ENCODE measurements around the gene ATP1A1. TPM values are rescaled to one million over a fixed set of nuclear protein-coding genes. Genes with fewer than 3 reads are reported as not detected.

ATP1A1 gene
- total and polyA plus RNA-seq, 8 donors, result 191 to 731 (median 235) TPM

GRCh38 chr1:116376729-116377086, 3.7 kb downstream of the ATP1A1 start:
- Histone ChIP-seq H3K27me3 (no peaks in the 10 kb centered on the region), H3K9me3 (no peaks in the 10 kb centered on the region), H3K4me1 (peaks cover 70 to 86% of the 10 kb centered on the region in 2 donors), H3K36me3 (no peaks in the 10 kb centered on the region), H3K4me3 (peak overlapping the region in 1 of 2 donors; percentile 89), H3K27ac (peak overlapping the region; percentile 94 to 98)
- intact Hi-C loops (cut with DNase I), result no loop called here
- ATAC-seq, result no peak
- TF ChIP-seq CTCF (IDR thresholded peaks at IDR 0.05), result no peak
- no peak for DNase-seq

- intact Hi-C loops (cut with DNase I), result no loop called here
Measured at GRCh38 chr1:116377541-116378529, 4.8 kb downstream of the ATP1A1 start.

GRCh38 chr1:116379057-116379630, 6.1 kb downstream of the ATP1A1 start:
- no peak for DNase-seq
- no peaks in the 10 kb centered on the region for H3K27me3 ChIP-seq
- no peak for ATAC-seq
- intact Hi-C loops (cut with DNase I), result no loop called here
- H3K9me3 ChIP-seq, result no peaks in the 10 kb centered on the region
- peaks cover 67 to 100% of the 10 kb centered on the region in 2 donors for H3K4me1 ChIP-seq
- H3K4me3 ChIP-seq, result no peak overlapping the region
- peak overlapping the region; percentile 94 to 98 for H3K27ac ChIP-seq
- TF ChIP-seq CTCF (IDR thresholded peaks at IDR 0.05), result no peak
- peaks cover 0 to 3% of the 10 kb centered on the region in 2 donors for H3K36me3 ChIP-seq

More at GRCh38 chr1:116377541-116378529, 4.8 kb downstream of the ATP1A1 start:
- Histone ChIP-seq H3K27me3 (no peaks in the 10 kb centered on the region), H3K9me3 (no peaks in the 10 kb centered on the region), H3K27ac (peak overlapping the region; percentile 94 to 98), H3K36me3 (no peaks in the 10 kb centered on the region), H3K4me1 (peaks cover 67 to 89% of the 10 kb centered on the region in 2 donors), H3K4me3 (peak overlapping the region in 1 of 2 donors; percentile 89)
- peak; percentile 43 for ATAC-seq
- TF ChIP-seq CTCF (IDR thresholded peaks at IDR 0.05), result no peak
- DNase-seq, result peak in 3 of 4 donors; percentile 54 to 85 (median 73)

GRCh38 chr1:116379674-116380498, 6.8 kb downstream of the ATP1A1 start:
- TF ChIP-seq CTCF (IDR thresholded peaks at IDR 0.05), result no peak
- Histone ChIP-seq H3K27ac (peak overlapping the region; percentile 94 to 98), H3K27me3 (no peaks in the 10 kb centered on the region), H3K9me3 (no peaks in the 10 kb centered on the region), H3K4me1 (peaks cover 64 to 96% of the 10 kb centered on the region in 2 donors), H3K4me3 (no peak overlapping the region), H3K36me3 (peaks cover 0 to 11% of the 10 kb centered on the region in 2 donors)
- DNase-seq, result no peak
- intact Hi-C loops (cut with DNase I), result no loop called here
- ATAC-seq, result no peak
